Measurements from ENCODE around the gene REX1BD.
"Not testable (repeated sequence)": the region's sequence is repeated elsewhere in the genome, so short reads cannot be mapped to it uniquely, and the experiment has no call there.

REX1BD gene

GRCh38 chr19:18591735-18592385, 3.3 kb downstream of the REX1BD start:
- Mint-ChIP-seq H3K9me3 (no peaks in the 10 kb centered on the region), H3K27ac (no peak overlapping the region), H3K36me3 (ENCODE audit: low read depth) (peaks cover 12% of the 10 kb centered on the region), H3K4me3 (peak overlapping the region; percentile 51), H3K27me3 (ENCODE audit: low read depth) (peaks cover 13% of the 10 kb centered on the region), H3K4me1 (ENCODE audit: low read depth) (peaks cover 29% of the 10 kb centered on the region)

GRCh38 chr19:18592732-18593131, 4.1 kb downstream of the REX1BD start:
- not testable (repeated sequence) for H3K27ac Mint-ChIP-seq, H3K4me3 Mint-ChIP-seq, H3K9me3 Mint-ChIP-seq
- H3K27me3 Mint-ChIP-seq (ENCODE audit: low read depth), result peaks cover 13% of the 10 kb centered on the region
- H3K36me3 Mint-ChIP-seq (ENCODE audit: low read depth), result peaks cover 12% of the 10 kb centered on the region
- H3K4me1 Mint-ChIP-seq (ENCODE audit: low read depth), result peaks cover 27% of the 10 kb centered on the region

DNA sequence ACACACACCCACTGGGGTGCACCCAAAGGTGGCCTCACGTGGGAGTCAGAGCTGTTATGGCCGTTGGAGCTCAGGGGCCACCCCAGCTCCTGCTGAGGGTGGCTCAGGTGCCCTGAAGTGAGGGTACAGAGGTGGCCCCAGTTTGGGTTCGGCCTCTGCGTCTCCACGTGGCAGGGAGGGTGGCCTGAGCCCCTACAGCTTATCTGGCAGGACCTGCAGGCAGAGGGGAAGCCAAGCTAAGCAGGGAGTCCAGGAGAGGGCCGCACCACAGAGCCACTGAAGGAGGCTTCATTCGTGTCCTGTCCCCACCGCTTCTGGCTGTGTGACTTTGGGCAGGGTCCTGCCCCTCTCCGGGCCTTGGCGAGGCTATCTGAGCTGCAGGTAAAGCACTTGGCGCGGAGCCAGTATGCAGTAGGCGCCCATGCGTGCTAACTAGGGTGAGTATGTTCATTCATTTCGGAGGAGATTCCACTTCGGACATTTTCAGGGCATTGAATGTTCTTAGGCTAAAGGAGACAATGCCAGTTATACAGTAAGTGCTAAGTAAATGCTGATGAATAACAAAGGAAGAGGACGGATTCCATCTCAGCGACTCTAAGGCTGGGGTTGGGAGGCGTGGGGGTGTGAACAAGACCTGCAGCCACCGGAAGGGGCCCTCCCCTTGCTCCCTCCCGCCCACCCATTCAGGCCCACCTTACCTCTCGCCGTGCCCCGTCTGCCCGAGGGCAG, 4.9 kb downstream of the REX1BD start:
- peak overlapping the region; percentile 60 for H3K4me3 Mint-ChIP-seq
- H3K27ac Mint-ChIP-seq, result no peak overlapping the region
- peaks cover 12% of the 10 kb centered on the region for H3K36me3 Mint-ChIP-seq (ENCODE audit: low read depth)
- H3K9me3 Mint-ChIP-seq, result no peaks in the 10 kb centered on the region
- H3K27me3 Mint-ChIP-seq (ENCODE audit: low read depth), result peaks cover 13% of the 10 kb centered on the region
- peaks cover 20% of the 10 kb centered on the region for H3K4me1 Mint-ChIP-seq (ENCODE audit: low read depth)

- H3K27ac Mint-ChIP-seq, result no peak overlapping the region
- H3K4me3 Mint-ChIP-seq, result peak overlapping the region; percentile 72
- H3K36me3 Mint-ChIP-seq (ENCODE audit: low read depth), result peaks cover 12% of the 10 kb centered on the region
- peaks cover 20% of the 10 kb centered on the region for H3K4me1 Mint-ChIP-seq (ENCODE audit: low read depth)
- no peaks in the 10 kb centered on the region for H3K9me3 Mint-ChIP-seq
- H3K27me3 Mint-ChIP-seq (ENCODE audit: low read depth), result peaks cover 16% of the 10 kb centered on the region
Observed at GRCh38 chr19:18594096-18594823, 5.7 kb downstream of the REX1BD start.

DNA sequence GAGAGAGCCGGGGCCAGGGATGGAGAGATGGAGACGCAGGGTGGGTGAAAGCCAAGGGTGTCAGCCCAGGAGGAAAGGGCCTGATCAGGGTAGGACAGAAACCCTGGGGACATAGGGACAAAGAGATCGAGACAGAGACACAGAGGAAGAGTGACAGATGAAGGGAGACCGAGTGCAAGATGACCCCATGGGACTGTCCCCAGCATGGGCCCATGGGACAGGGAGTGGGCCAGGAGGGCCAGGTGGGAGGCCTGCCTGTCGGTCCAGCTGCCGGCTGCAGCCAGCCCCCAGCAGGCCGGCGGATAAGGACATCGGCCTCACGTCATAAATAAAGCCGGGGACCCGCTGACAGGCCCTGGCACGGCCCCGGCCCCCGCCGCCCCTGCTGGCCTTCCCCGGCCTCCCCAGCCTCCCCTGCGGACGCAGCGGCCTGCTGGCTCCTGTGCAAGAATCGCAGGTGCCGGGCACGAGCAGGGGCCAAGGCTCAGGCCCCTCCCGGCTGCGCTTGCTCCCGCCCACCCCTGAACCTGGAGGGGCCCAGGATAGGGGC, 6.3 kb downstream of the REX1BD start:
- H3K9me3 Mint-ChIP-seq, result no peaks in the 10 kb centered on the region
- no peak overlapping the region for H3K27ac Mint-ChIP-seq
- H3K4me3 Mint-ChIP-seq, result peak overlapping the region; percentile 72
- peaks cover 9% of the 10 kb centered on the region for H3K36me3 Mint-ChIP-seq (ENCODE audit: low read depth)
- H3K27me3 Mint-ChIP-seq (ENCODE audit: low read depth), result peaks cover 16% of the 10 kb centered on the region
- H3K4me1 Mint-ChIP-seq (ENCODE audit: low read depth), result peaks cover 16% of the 10 kb centered on the region

DNA sequence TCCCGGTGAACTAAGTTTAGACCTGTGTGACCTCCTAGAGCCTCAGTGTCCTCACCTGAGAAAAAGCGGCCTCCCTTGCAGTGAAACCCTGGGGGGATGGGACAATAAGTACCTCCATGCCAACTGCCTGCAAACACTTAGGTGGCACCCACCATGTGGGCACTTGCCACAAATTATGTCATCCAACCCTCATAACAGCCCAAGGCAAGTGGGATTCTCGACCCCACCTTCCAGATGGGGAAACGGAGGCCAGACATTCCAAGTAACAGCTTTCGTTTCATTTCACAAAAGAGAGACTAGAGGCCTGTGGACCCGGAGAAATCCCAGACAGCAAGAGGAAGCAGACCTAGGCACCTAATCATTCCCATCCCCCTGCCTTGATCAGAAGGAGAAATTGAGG, 6.9 kb downstream of the REX1BD start:
- Mint-ChIP-seq H3K9me3 (no peaks in the 10 kb centered on the region), H3K27ac (no peak overlapping the region)

DNA sequence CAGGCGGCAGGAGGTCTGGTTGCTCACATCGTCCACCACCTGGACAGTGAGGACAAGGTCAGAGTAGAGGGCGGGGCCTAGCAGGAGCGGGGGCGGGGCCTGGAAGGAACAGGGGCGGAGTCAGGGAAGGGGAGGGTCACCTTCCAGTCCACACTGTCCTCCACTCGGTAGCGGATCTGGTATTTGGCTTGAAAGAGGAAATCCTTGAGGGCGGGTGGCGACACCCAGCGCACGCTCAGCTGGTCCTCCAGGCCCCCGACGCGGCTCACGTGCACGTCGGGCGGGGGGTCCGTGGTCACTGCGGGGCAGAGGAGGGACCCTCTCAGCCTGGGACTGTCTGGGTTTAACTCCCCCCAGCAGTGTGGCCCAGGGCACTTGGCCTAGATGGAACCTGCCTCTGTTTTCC, 8.2 kb downstream of the REX1BD start:
- H3K4me3 Mint-ChIP-seq, result no peak overlapping the region
- H3K36me3 Mint-ChIP-seq (ENCODE audit: low read depth), result peaks cover 2% of the 10 kb centered on the region
- H3K9me3 Mint-ChIP-seq, result no peaks in the 10 kb centered on the region
- peaks cover 19% of the 10 kb centered on the region for H3K27me3 Mint-ChIP-seq (ENCODE audit: low read depth)
- H3K27ac Mint-ChIP-seq, result no peak overlapping the region
- H3K4me1 Mint-ChIP-seq (ENCODE audit: low read depth), result peaks cover 10% of the 10 kb centered on the region

More for the DNA sequence above, 6.9 kb downstream of the REX1BD start:
- H3K4me3 Mint-ChIP-seq, result no peak overlapping the region
- H3K4me1 Mint-ChIP-seq (ENCODE audit: low read depth), result peaks cover 13% of the 10 kb centered on the region
- H3K27me3 Mint-ChIP-seq (ENCODE audit: low read depth), result peaks cover 16% of the 10 kb centered on the region
- peaks cover 7% of the 10 kb centered on the region for H3K36me3 Mint-ChIP-seq (ENCODE audit: low read depth)

DNA sequence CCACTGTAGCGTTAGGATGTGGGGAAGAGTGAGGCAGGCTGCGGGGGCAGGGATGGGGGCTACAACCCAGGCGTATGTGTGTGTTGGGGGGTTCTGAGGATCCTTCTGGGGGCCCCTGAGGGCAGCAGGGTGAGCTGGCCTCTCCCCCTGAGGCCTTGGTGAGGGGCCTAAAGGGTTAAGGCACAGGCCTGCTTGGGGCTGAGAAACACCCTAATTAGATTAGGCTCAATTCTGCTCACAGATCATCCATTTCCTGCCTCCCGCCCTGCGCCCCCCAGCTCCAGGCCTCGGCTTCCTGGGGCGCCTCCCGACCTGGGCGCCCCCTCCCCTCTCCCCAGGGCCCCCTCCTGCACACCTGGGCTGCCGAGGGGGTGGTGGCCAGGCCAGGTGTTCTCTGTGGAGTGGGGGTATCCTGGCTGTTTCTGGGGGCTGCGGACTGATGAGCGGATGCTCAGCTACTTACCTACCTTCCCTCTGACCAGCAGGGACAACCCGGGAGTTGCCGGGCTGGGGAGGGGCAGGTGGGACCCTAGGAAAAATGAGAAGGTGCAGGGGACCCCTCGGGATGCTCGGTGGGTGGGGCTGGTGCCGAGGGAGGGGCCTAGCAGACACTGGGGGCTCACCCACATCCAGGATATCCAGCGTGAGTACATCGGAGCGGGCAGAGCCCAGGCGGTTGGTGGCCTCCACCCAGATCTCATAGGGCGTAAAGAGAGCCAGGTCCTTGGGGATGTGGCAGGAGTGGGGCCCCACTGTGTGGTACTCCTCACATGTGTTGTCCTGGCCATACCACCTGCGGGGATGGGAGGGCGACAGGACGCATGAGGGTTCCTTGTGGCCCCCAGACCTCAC, 9.4 kb downstream of the REX1BD start:
- Mint-ChIP-seq H3K27me3 (ENCODE audit: low read depth) (peaks cover 29% of the 10 kb centered on the region), H3K9me3 (no peaks in the 10 kb centered on the region), H3K36me3 (ENCODE audit: low read depth) (peaks cover 2% of the 10 kb centered on the region), H3K4me3 (no peak overlapping the region), H3K27ac (no peak overlapping the region), H3K4me1 (ENCODE audit: low read depth) (peaks cover 11% of the 10 kb centered on the region)

GRCh38 chr19:18599485-18599884, 10.9 kb downstream of the REX1BD start:
- H3K27me3 Mint-ChIP-seq (ENCODE audit: low read depth), result peaks cover 36% of the 10 kb centered on the region
- H3K36me3 Mint-ChIP-seq (ENCODE audit: low read depth), result peaks cover 2% of the 10 kb centered on the region
- H3K4me3 Mint-ChIP-seq, result no peak overlapping the region
- no peaks in the 10 kb centered on the region for H3K9me3 Mint-ChIP-seq
- H3K27ac Mint-ChIP-seq, result no peak overlapping the region
- H3K4me1 Mint-ChIP-seq (ENCODE audit: low read depth), result peaks cover 7% of the 10 kb centered on the region

- peaks cover 40% of the 10 kb centered on the region for H3K27me3 Mint-ChIP-seq (ENCODE audit: low read depth)
Observed at GRCh38 chr19:18600692-18601397, 12.2 kb downstream of the REX1BD start.

DNA sequence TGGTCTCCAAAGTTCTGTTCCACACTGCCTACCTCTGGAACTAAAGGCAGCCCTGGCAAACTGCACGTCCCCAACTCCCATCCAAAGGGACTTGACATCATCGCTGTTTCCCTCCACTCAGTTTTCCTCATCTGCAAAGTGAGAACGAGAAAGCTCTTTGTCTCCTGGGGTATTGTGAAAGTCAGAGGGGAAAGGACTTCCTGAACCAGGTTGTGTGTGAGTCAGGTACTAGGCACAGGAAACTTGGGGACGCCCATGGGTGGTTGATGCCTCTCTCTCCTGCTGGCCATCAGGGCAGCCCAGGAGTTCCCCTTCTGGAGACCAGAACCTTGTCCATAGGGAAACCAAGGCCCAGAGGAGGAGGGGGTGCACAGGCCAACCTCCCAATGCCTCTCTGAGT, 13.3 kb downstream of the REX1BD start:
- no peaks in the 10 kb centered on the region for H3K9me3 Mint-ChIP-seq
- H3K27ac Mint-ChIP-seq, result no peak overlapping the region
- H3K4me3 Mint-ChIP-seq, result no peak overlapping the region
- peaks cover 1% of the 10 kb centered on the region for H3K4me1 Mint-ChIP-seq (ENCODE audit: low read depth)
- H3K27me3 Mint-ChIP-seq (ENCODE audit: low read depth), result peaks cover 37% of the 10 kb centered on the region
- H3K36me3 Mint-ChIP-seq (ENCODE audit: low read depth), result no peaks in the 10 kb centered on the region

More at GRCh38 chr19:18600692-18601397, 12.2 kb downstream of the REX1BD start:
- not testable (repeated sequence) for H3K4me3 Mint-ChIP-seq; H3K4me1 Mint-ChIP-seq (ENCODE audit: low read depth); H3K27ac Mint-ChIP-seq; H3K9me3 Mint-ChIP-seq; H3K36me3 Mint-ChIP-seq (ENCODE audit: low read depth)

- Mint-ChIP-seq H3K27me3 (ENCODE audit: low read depth) (peaks cover 53% of the 10 kb centered on the region), H3K9me3 (no peaks in the 10 kb centered on the region), H3K27ac (no peak overlapping the region), H3K4me3 (no peak overlapping the region), H3K36me3 (ENCODE audit: low read depth) (no peaks in the 10 kb centered on the region), H3K4me1 (ENCODE audit: low read depth) (peaks cover 1% of the 10 kb centered on the region)
Observed at GRCh38 chr19:18603255-18603957, 14.8 kb downstream of the REX1BD start.
